Measurements from ENCODE around the gene MFN1.

Gene MFN1

DNA sequence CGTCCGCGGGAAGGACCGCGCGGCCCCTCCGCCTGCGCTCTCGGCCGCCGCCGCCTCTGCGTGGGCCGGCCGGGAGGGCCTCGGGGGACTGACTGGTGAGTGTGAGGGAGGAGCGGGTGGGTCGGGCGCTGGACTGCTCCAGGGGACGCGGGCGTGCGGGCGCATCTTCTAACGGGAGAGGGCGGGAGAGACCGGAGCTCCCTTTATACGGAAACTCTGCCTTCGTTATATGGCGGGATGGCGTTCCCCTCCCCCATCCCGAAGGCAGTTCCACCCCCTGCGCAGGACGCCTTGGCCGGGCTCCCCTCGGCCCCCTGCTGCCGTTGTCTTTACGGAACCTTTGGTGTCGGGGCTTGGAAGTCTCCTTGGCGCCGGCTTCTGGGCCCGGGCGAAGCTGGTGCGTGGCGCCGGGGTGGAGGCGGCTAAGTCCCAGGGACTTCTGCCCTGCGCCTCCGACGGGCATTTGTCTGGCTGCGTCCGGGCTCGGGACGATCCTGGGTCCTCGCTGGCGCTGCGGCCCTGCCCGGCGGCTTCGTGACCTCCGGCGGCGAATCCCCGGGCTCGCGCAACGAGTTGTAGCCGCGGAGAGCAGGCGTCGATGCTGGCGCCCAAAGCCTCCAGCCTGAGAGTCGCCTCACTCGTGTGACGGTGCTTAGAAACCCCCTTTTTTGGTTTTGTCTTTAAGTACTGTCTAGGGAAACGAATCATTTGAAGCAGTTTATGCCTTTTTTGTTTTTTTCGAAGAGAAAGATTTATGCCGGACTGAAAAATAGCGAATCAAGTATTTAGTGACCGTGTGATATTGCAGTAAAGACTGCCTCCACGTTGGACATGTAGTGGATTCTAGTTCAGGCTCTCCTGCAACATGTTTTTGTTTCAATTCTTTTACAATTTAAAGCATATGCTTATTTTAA, 24.1 kb upstream of the MFN1 start:
- peak overlapping the region; percentile 48; the same call in 1 of the 2 replicates for H3K27ac ChIP-seq (ENCODE audit: low read length)
- peaks cover 16% of the 10 kb centered on the region for H3F3A ChIP-seq (ENCODE audit: insufficient read depth, low read length)
- no peaks in the 10 kb centered on the region for H4K20me1 ChIP-seq (ENCODE audit: insufficient read depth, low read length)
- peak overlapping the region; percentile 74 for H3K4me2 ChIP-seq (ENCODE audit: low read depth, low read length)
- H3K9me2 ChIP-seq (replicated peaks; ENCODE audit: insufficient read depth, low read length) = no peaks in the 10 kb centered on the region
- no peaks in the 10 kb centered on the region for H3K9me3 ChIP-seq (replicated peaks; ENCODE audit: insufficient read depth, low read length)
- peaks cover 44% of the 10 kb centered on the region for H3K79me2 ChIP-seq (ENCODE audit: low read length)
- H3K4me3 ChIP-seq (ENCODE audit: low read length) = peak overlapping the region; percentile 82
- H3K36me3 ChIP-seq (replicated peaks; ENCODE audit: insufficient read depth, low read length) = peaks cover 4% of the 10 kb centered on the region; the same call in 1 of the 2 replicates
- H2AFZ ChIP-seq (ENCODE audit: low read length) = peak overlapping the region; percentile 77
- peak; percentile 74 for DNase-seq
- peaks cover 24% of the 10 kb centered on the region for H3K4me1 ChIP-seq (ENCODE audit: low read length)
- TF ChIP-seq EZH2phosphoT487 (IDR thresholded peaks at IDR 0.05; ENCODE audit: low read length) (no peak), CTCF (IDR thresholded peaks at IDR 0.05; ENCODE audit: low read length) (peak; percentile 3; the same call in 1 of the 2 replicates), EZH2 (optimal IDR thresholded peaks at IDR 0.05; ENCODE audit: low read depth, low read length) (no peak)
- peaks cover 29% of the 10 kb centered on the region for H3K27me3 ChIP-seq (replicated peaks; ENCODE audit: insufficient read depth, low read length)
- H3K9ac ChIP-seq (ENCODE audit: low read length) = peak overlapping the region; percentile 83

DNA sequence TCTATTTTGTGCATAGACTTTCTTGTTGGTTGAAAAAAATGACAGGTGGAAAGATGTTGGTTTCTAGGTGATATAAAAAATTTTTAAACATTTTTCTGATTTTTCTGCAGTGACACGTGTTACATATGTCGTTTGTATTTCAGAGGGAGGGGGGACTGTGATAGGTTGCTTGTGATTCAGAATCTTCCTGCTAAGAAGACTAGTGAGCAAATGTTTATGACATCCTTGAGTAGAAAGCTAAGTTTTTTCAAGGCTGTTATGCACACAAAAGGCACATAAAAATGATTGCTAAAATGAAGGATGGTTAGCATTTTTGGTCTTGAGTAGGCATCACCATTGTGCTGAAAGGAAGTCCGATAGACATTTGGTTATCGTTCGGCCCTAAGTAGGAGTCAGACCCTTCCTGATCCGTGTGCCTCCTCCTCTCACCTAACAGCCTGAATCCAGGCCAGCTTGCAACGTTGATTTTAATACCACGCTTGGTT, 23.2 kb upstream of the MFN1 start:
- Histone ChIP-seq H3K9ac (ENCODE audit: low read length) (peak overlapping the region; percentile 83), H3K79me2 (ENCODE audit: low read length) (peaks cover 44% of the 10 kb centered on the region), H2AFZ (ENCODE audit: low read length) (no peak overlapping the region), H3K36me3 (replicated peaks; ENCODE audit: insufficient read depth, low read length) (peaks cover 9% of the 10 kb centered on the region), H3K9me2 (replicated peaks; ENCODE audit: insufficient read depth, low read length) (no peaks in the 10 kb centered on the region), H3K4me3 (ENCODE audit: low read length) (peak overlapping the region; percentile 82), H3K9me3 (replicated peaks; ENCODE audit: insufficient read depth, low read length) (no peaks in the 10 kb centered on the region), H3K4me2 (ENCODE audit: low read depth, low read length) (peak overlapping the region; percentile 74), H3K4me1 (ENCODE audit: low read length) (peaks cover 24% of the 10 kb centered on the region), H3F3A (ENCODE audit: insufficient read depth, low read length) (peaks cover 16% of the 10 kb centered on the region), H3K27me3 (replicated peaks; ENCODE audit: insufficient read depth, low read length) (peaks cover 20% of the 10 kb centered on the region), H4K20me1 (ENCODE audit: insufficient read depth, low read length) (no peaks in the 10 kb centered on the region), H3K27ac (ENCODE audit: low read length) (no peak overlapping the region)
- DNase-seq = peak; percentile 32
- no peak for TF ChIP-seq EZH2phosphoT487 (IDR thresholded peaks at IDR 0.05; ENCODE audit: low read length)
- no peak for TF ChIP-seq EZH2 (optimal IDR thresholded peaks at IDR 0.05; ENCODE audit: low read depth, low read length)
- TF ChIP-seq CTCF (IDR thresholded peaks at IDR 0.05; ENCODE audit: low read length) = no peak

GRCh38 chr3:179330438-179330837, 17.1 kb upstream of the MFN1 start:
- TF ChIP-seq EZH2phosphoT487 (IDR thresholded peaks at IDR 0.05; ENCODE audit: low read length) (no peak), EZH2 (optimal IDR thresholded peaks at IDR 0.05; ENCODE audit: low read depth, low read length) (no peak), CTCF (IDR thresholded peaks at IDR 0.05; ENCODE audit: low read length) (no peak)
- H3K79me2 ChIP-seq (ENCODE audit: low read length) = peaks cover 21% of the 10 kb centered on the region

More at GRCh38 chr3:179330438-179330837, 17.1 kb upstream of the MFN1 start:
- no peak overlapping the region for H2AFZ ChIP-seq (ENCODE audit: low read length)
- no peak overlapping the region for H3K4me3 ChIP-seq (ENCODE audit: low read length)
- peaks cover 18% of the 10 kb centered on the region for H3K36me3 ChIP-seq (replicated peaks; ENCODE audit: insufficient read depth, low read length)
- no peaks in the 10 kb centered on the region for H3K4me1 ChIP-seq (ENCODE audit: low read length)
- H3K4me2 ChIP-seq (ENCODE audit: low read depth, low read length) = no peak overlapping the region
- no peak overlapping the region for H3K27ac ChIP-seq (ENCODE audit: low read length)
- no peak for DNase-seq
- no peaks in the 10 kb centered on the region for H3K27me3 ChIP-seq (replicated peaks; ENCODE audit: insufficient read depth, low read length)
- no peaks in the 10 kb centered on the region for H3K9me3 ChIP-seq (replicated peaks; ENCODE audit: insufficient read depth, low read length)
- no peaks in the 10 kb centered on the region for H4K20me1 ChIP-seq (ENCODE audit: insufficient read depth, low read length)
- no peaks in the 10 kb centered on the region for H3K9me2 ChIP-seq (replicated peaks; ENCODE audit: insufficient read depth, low read length)
- H3K9ac ChIP-seq (ENCODE audit: low read length) = no peak overlapping the region
- H3F3A ChIP-seq (ENCODE audit: insufficient read depth, low read length) = no peaks in the 10 kb centered on the region
